T47D (cell line): Measurements from ENCODE around the gene IGSF6.
"Not testable (repeated sequence)": the region's sequence is repeated elsewhere in the genome, so short reads cannot be mapped to it uniquely, and the experiment has no call there.

Source experiments
- DNase-seq, 2 experiments: peaks; one replicate each; pipeline versions ENCODE4 v3.0.0 to v3.0.0-alpha.2; 2011 to 2012; ENCODE audit warnings: low read depth in 1 of 2, low spot score in 1 of 2
- JUND ChIP-seq: IDR thresholded peaks from 2 replicates; pipeline ENCODE4 v1.6.1; 2012; ENCODE audit warnings: low read depth
- in situ Hi-C: cut with HindIII; loops from 2 replicates; pipeline ENCODE4 v1.10.0; 2016; ENCODE audit warnings: low sequenced_read_pairs, low pct_unique_long_range_greater_than_20kb

Gene IGSF6

GRCh38 chr16:21647562-21648164 lies 4.7 kb downstream of the IGSF6 start:
- DNase-seq = no peak
- no peak for TF ChIP-seq JUND
- in situ Hi-C loops = no loop called here

- in situ Hi-C loops = no loop called here
- no peak for TF ChIP-seq JUND
- no peak for DNase-seq
These were observed 5.5 kb downstream of the IGSF6 start for GRCh38 chr16:21646721-21647561.

- TF ChIP-seq JUND = no peak
- DNase-seq = no peak
- in situ Hi-C loops = no loop called here
These were observed 6.3 kb downstream of the IGSF6 start for GRCh38 chr16:21646091-21646490.

GRCh38 chr16:21645261-21645721 lies 7.1 kb downstream of the IGSF6 start:
- DNase-seq = no peak
- no peak for TF ChIP-seq JUND
- in situ Hi-C loops = no loop called here

- in situ Hi-C loops = no loop called here
- no peak for TF ChIP-seq JUND
- no peak for DNase-seq
These were observed 7.7 kb downstream of the IGSF6 start for GRCh38 chr16:21644674-21645073.

GRCh38 chr16:21643785-21644184 lies 8.6 kb downstream of the IGSF6 start:
- TF ChIP-seq JUND = no peak
- in situ Hi-C loops = no loop called here
- DNase-seq = no peak

- no peak for DNase-seq
- no peak for TF ChIP-seq JUND
- in situ Hi-C loops = no loop called here
These were observed 9.5 kb downstream of the IGSF6 start for GRCh38 chr16:21642861-21643260.

- DNase-seq = no peak
- in situ Hi-C loops = no loop called here
- TF ChIP-seq JUND = no peak
These were observed 10.5 kb downstream of the IGSF6 start for GRCh38 chr16:21641916-21642315.

GRCh38 chr16:21639493-21639892 lies 12.9 kb downstream of the IGSF6 start:
- in situ Hi-C loops = no loop called here
- no peak for TF ChIP-seq JUND
- DNase-seq = no peak

GRCh38 chr16:21638573-21638975 lies 13.8 kb downstream of the IGSF6 start:
- DNase-seq = peak in 1 of 2 experiments; percentile 48
- in situ Hi-C loops = no loop called here
- TF ChIP-seq JUND = no peak

- in situ Hi-C loops = no loop called here
- TF ChIP-seq JUND = no peak
These were observed 15.1 kb downstream of the IGSF6 start for GRCh38 chr16:21637032-21637968.

GRCh38 chr16:21635694-21636093 lies 16.7 kb downstream of the IGSF6 start:
- DNase-seq = not testable (repeated sequence)

More at GRCh38 chr16:21637032-21637968, 15.1 kb downstream of the IGSF6 start:
- DNase-seq = no peak

More at GRCh38 chr16:21635694-21636093, 16.7 kb downstream of the IGSF6 start:
- in situ Hi-C loops = not testable (repeated sequence)
